Hepatocyte (in vitro differentiated cells): Measurements from ENCODE around the gene WDR18. TPM values are rescaled to one million over a fixed set of nuclear protein-coding genes. Genes with fewer than 3 reads are reported as not detected.

Experiments used
- DNase-seq: peaks from one replicate; pipeline ENCODE4 v3.0.0-alpha.2; 2016; ENCODE audit warnings: low spot score
- H2AFZ ChIP-seq: fragments of 200-600 bp; sonication (generic); 2 replicates; pipeline ENCODE4 v1.6.0; 2016; ENCODE audit warnings: antibody characterized with exemption, mild to moderate bottlenecking
- H3K27ac ChIP-seq: fragments of 200-600 bp; sonication (generic); 2 replicates; pipeline ENCODE4 v1.5.1; 2016; ENCODE audit warnings: mild to moderate bottlenecking
- H3K27me3 ChIP-seq: fragments of 200-600 bp; sonication (generic); 2 replicates; pipeline ENCODE4 v1.6.1; 2016
- H3K36me3 ChIP-seq: fragments of 200-600 bp; sonication (generic); replicated peaks from 2 replicates; pipeline ENCODE4 v1.5.1; 2016; ENCODE audit warnings: low read depth; ENCODE audit not compliant: insufficient read depth
- H3K4me1 ChIP-seq: fragments of 200-600 bp; sonication (generic); 2 replicates; pipeline ENCODE4 v1.5.1; 2016; ENCODE audit warnings: mild to moderate bottlenecking, moderate library complexity; ENCODE audit not compliant: insufficient read depth
- H3K4me2 ChIP-seq: fragments of 200-600 bp; sonication (generic); 2 replicates; pipeline ENCODE4 v1.6.0; 2016
- H3K4me3 ChIP-seq: fragments of 200-600 bp; sonication (generic); 2 replicates; pipeline ENCODE4 v1.5.1; 2016; ENCODE audit warnings: mild to moderate bottlenecking
- H3K79me2 ChIP-seq: fragments of 200-600 bp; sonication (generic); 2 replicates; pipeline ENCODE4 v1.6.0; 2017; ENCODE audit warnings: mild to moderate bottlenecking
- H3K9me2 ChIP-seq: fragments of 200-600 bp; sonication (generic); replicated peaks from 2 replicates; pipeline ENCODE4 v1.6.0; 2017; ENCODE audit warnings: mild to moderate bottlenecking; ENCODE audit not compliant: insufficient read depth
- H3K9me3 ChIP-seq: fragments of 200-600 bp; sonication (generic); 2 replicates; pipeline ENCODE4 v1.5.1; 2016; ENCODE audit warnings: low read depth, mild to moderate bottlenecking
- H4K20me1 ChIP-seq: fragments of 200-600 bp; sonication (generic); 2 replicates; pipeline ENCODE4 v1.6.0; 2016; ENCODE audit warnings: mild to moderate bottlenecking; ENCODE audit not compliant: insufficient read depth, poor library complexity, severe bottlenecking
- CTCF ChIP-seq: fragments of 200-600 bp; sonication (generic); IDR thresholded peaks from 2 replicates; pipeline ENCODE4 v1.5.1; 2016; ENCODE audit warnings: antibody characterized with exemption, mild to moderate bottlenecking; ENCODE audit not compliant: poor library complexity
- EZH2 ChIP-seq: fragments of 200-600 bp; sonication (generic); IDR thresholded peaks from 2 replicates; pipeline ENCODE4 v1.6.1; 2016; ENCODE audit warnings: antibody characterized with exemption, mild to moderate bottlenecking, borderline replicate concordance
- EZH2phosphoT487 ChIP-seq: fragments of 200-600 bp; sonication (generic); IDR thresholded peaks from one replicate; pipeline ENCODE4 v1.6.1; 2018; ENCODE audit warnings: antibody characterized with exemption, mild to moderate bottlenecking, low read depth, moderate library complexity; ENCODE audit not compliant: unreplicated experiment, severe bottlenecking
- WGBS: methylation state at CpG from one replicate; pipeline ENCODE4 v1.1.6; 2016; ENCODE audit warnings: low lambda C conversion rate; ENCODE audit errors: missing lambda C conversion rate; 5-methylcytosine and 5-hydroxymethylcytosine counted together
- polyA plus RNA-seq: library from polyadenylated mRNA; unstranded; fragments of >200 nt; fragmentation: Nextera tagmentation; extraction: Ambion mirVana; gene quantifications from 2 replicates; pipeline ENCODE4 v1.2.1, GENCODE V29; 2016
- total RNA-seq: library from RNA; depleted of rRNA; stranded (reverse); fragments of >200 nt; gene quantifications from 2 replicates; pipeline ENCODE4 v1.2.3, GENCODE V29; 2014

WDR18 gene
- total and polyA plus RNA-seq, 2 experiments from 2014 or later, result 60.0 to 169 TPM

DNA sequence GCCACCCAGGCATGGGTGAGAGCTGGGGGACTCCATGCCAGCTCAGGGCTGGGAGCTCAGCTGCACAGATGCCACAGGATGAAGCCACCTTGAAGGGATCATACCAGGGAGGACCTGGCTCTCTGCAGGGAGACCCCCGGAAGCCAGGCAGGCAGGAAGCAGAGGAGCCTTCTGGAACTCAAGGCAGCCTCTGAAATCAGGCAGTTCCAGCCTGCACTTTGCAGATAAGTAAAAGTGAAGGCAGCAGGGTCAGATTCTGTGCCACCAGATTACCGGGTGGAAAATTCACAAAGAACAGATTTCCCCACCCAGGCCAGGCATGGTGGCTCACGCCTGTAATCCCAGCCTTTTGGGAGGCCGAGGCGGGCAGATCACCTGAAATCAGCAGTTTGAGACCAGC is 34.2 kb downstream of the WDR18 start:
- WGBS, result 86% methylated on average over 5 of the region's 5 CpGs
- Histone ChIP-seq H3K4me3 (no peak overlapping the region), H2AFZ (no peak overlapping the region), H3K27ac (no peak overlapping the region), H3K27me3 (no peaks in the 10 kb centered on the region), H3K9me3 (no peaks in the 10 kb centered on the region), H3K4me1 (peaks cover 42% of the 10 kb centered on the region), H3K4me2 (peak overlapping the region; percentile 99), H4K20me1 (peaks cover 65% of the 10 kb centered on the region), H3K36me3 (no peaks in the 10 kb centered on the region), H3K79me2 (peaks cover 71% of the 10 kb centered on the region), H3K9me2 (no peaks in the 10 kb centered on the region)
- TF ChIP-seq CTCF (no peak), EZH2 (no peak), EZH2phosphoT487 (no peak)
- DNase-seq, result no peak

DNA sequence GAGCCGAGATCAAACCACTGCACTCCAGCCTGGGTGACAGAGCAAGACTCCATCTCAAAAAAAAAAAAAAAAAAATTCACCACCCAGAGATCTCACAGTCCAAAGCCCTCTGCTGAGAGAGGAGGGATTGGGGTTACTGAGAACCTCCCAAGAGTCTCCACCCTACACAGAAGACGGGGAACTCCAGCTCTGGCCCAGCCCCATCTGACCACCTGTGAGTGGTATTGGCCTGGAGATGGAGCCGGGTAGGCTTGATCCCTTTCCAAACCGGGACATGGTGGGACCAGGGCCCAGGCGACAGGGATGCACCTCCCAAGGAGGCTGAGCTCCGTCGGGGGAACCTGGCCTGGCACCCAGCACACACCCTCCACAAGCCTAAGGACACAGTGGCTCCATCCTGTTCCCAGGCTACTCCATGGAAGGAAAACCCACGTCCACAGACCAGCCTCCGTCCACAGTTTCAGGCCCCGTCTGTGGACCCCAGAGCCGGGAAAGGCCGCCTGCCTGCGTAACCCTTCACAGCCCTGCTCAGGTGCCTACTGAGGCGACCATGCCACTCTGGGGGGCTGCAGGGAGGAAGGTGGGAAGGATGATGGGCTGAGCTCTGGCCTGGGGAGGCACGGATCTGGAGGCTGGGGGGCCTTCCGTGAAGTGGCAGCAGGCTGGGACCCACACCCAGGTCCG is 34.9 kb downstream of the WDR18 start:
- DNase-seq, result no peak
- no peaks in the 10 kb centered on the region for H3K9me2 ChIP-seq
- peaks cover 42% of the 10 kb centered on the region for H3K4me1 ChIP-seq
- H3K36me3 ChIP-seq, result no peaks in the 10 kb centered on the region
- no peak overlapping the region for H3K4me3 ChIP-seq
- H2AFZ ChIP-seq, result no peak overlapping the region
- H3K79me2 ChIP-seq, result peaks cover 66% of the 10 kb centered on the region
- H3K4me2 ChIP-seq, result peak overlapping the region; percentile 99
- H3K27me3 ChIP-seq, result no peaks in the 10 kb centered on the region
- H3K9me3 ChIP-seq, result no peaks in the 10 kb centered on the region
- no peak overlapping the region for H3K27ac ChIP-seq
- 84% methylated on average over 17 of the region's 17 CpGs for WGBS
- peaks cover 65% of the 10 kb centered on the region for H4K20me1 ChIP-seq
- TF ChIP-seq EZH2, result no peak
- no peak for TF ChIP-seq CTCF
- TF ChIP-seq EZH2phosphoT487, result no peak

GRCh38 chr19:1019616-1019961 is 35.4 kb downstream of the WDR18 start:
- H3K27ac ChIP-seq, result no peak overlapping the region
- peaks cover 60% of the 10 kb centered on the region for H4K20me1 ChIP-seq
- no peaks in the 10 kb centered on the region for H3K36me3 ChIP-seq
- H3K9me2 ChIP-seq, result no peaks in the 10 kb centered on the region
- no peaks in the 10 kb centered on the region for H3K9me3 ChIP-seq
- H3K4me2 ChIP-seq, result peak overlapping the region; percentile 99
- H3K79me2 ChIP-seq, result peaks cover 63% of the 10 kb centered on the region
- peaks cover 42% of the 10 kb centered on the region for H3K4me1 ChIP-seq
- DNase-seq, result no peak
- H3K4me3 ChIP-seq, result peak overlapping the region; percentile 29
- TF ChIP-seq CTCF, result no peak
- no peak for TF ChIP-seq EZH2phosphoT487
- TF ChIP-seq EZH2, result no peak
- H3K27me3 ChIP-seq, result no peaks in the 10 kb centered on the region
- no peak overlapping the region for H2AFZ ChIP-seq
- 80% methylated on average over 18 of the region's 18 CpGs for WGBS
